HG03025 (cell line): ENCODE results near the gene VPS25.
"Not testable (repeated sequence)": the region's sequence is repeated elsewhere in the genome, so short reads cannot be mapped to it uniquely, and the experiment has no call there.

Experiments
- ATAC-seq: cut with Tn5 transposase; IDR thresholded peaks from one replicate; pipeline ENCODE4 v1.9.1; 2021; ENCODE audit warnings: mild to moderate bottlenecking, moderate library complexity; ENCODE audit not compliant: unreplicated experiment, low FRiP score

VPS25 gene

GRCh38 chr17:42767512-42767911 lies 5.7 kb upstream of the VPS25 start:
- ATAC-seq: no peak

- not testable (repeated sequence) for ATAC-seq
Measured at GRCh38 chr17:42768006-42768405, 5.2 kb upstream of the VPS25 start.

GRCh38 chr17:42769964-42770363 lies 3.3 kb upstream of the VPS25 start:
- not testable (repeated sequence) for ATAC-seq

- ATAC-seq: no peak
Measured at GRCh38 chr17:42772945-42773289, 332 bp upstream of the VPS25 start.

GRCh38 chr17:42774066-42774745 lies 957 bp downstream of the VPS25 start:
- no peak for ATAC-seq

GRCh38 chr17:42775534-42776098 lies 2.4 kb downstream of the VPS25 start:
- no peak for ATAC-seq

- ATAC-seq: no peak
Measured at GRCh38 chr17:42778570-42778969, 5.3 kb downstream of the VPS25 start.

GRCh38 chr17:42779304-42779935 lies 6.2 kb downstream of the VPS25 start:
- no peak for ATAC-seq

GRCh38 chr17:42779936-42780850 lies 6.9 kb downstream of the VPS25 start, which contains the start of gene WNK4:
WNK4 (plus strand) TSS chr17:42780610; CDS start chr17:42780699, 89 bp downstream.
- no peak for ATAC-seq

- no peak for ATAC-seq
Measured at GRCh38 chr17:42780851-42781638, 7.8 kb downstream of the VPS25 start.

GRCh38 chr17:42781639-42782165 lies 8.5 kb downstream of the VPS25 start:
- ATAC-seq: no peak

- no peak for ATAC-seq
Measured at GRCh38 chr17:42782166-42783061, 9.2 kb downstream of the VPS25 start.

GRCh38 chr17:42783062-42783790 lies 10.0 kb downstream of the VPS25 start:
- ATAC-seq: no peak

- no peak for ATAC-seq
Measured at GRCh38 chr17:42783791-42784138, 10.5 kb downstream of the VPS25 start.

- no peak for ATAC-seq
Measured at GRCh38 chr17:42784409-42784808, 11.2 kb downstream of the VPS25 start.

GRCh38 chr17:42784811-42785592 lies 11.8 kb downstream of the VPS25 start:
- ATAC-seq: no peak

GRCh38 chr17:42787266-42787665 lies 14.0 kb downstream of the VPS25 start:
- ATAC-seq: no peak

GRCh38 chr17:42791948-42792347 lies 18.7 kb downstream of the VPS25 start:
- ATAC-seq: no peak
